GM12875 (cell line): ENCODE measurements around the gene GRM5.

ENCODE experiments used
- H3K4me3 ChIP-seq: one replicate; pipeline ENCODE4 v1.5.1; 2011; ENCODE audit warnings: low read depth, low read length, control low read depth
- CTCF ChIP-seq: IDR thresholded peaks from 2 replicates; pipeline ENCODE4 v1.5.1; 2011; ENCODE audit warnings: low read depth, mild to moderate bottlenecking, control low read depth, inconsistent platforms, low read length, moderate library complexity, borderline replicate concordance; ENCODE audit not compliant: insufficient read depth

The GRM5 gene

DNA sequence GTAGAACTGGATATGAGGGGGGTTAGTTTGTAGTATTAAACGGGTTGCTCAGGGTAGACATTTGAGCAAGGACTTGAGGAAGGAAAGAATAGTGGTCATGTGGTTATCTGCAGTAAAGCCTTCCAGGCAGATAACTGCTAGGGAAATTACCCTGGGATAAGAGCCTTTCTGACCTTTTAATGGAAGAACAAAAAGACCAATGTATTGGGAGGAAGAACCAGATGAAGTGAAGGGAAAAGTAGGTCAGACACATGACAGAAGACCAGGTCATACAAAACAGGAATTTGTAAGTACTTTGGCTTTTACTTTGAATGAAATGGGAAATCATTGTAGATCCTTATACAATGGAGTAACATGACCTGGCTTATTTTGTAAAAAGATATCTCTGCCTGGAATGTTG, 486.3 kb downstream of the GRM5 start:
- TF ChIP-seq CTCF = no peak
- no peak overlapping the region for H3K4me3 ChIP-seq

DNA sequence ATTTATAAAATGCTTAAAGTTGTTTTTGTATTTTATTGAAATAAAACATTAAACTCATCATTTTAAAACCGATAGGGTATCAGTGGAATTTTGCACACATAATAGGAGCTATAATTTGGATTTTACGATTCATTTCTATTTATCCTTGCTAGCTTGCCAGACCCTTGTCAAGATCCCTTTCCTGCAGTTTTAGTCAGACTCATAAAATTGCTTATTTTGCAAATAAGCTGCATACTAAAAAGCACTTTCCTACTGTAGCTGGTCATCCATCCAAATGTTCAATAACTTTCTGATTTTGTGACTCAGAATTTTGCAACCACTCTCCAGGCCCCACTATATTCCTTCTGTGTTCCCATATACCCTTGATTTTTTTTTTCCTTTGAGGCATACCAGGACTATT, 489.0 kb downstream of the GRM5 start:
- TF ChIP-seq CTCF = no peak
- H3K4me3 ChIP-seq = no peak overlapping the region

GRCh38 chr11:88575916-88576315, 489.9 kb downstream of the GRM5 start:
- no peak for TF ChIP-seq CTCF
- H3K4me3 ChIP-seq = no peak overlapping the region

DNA sequence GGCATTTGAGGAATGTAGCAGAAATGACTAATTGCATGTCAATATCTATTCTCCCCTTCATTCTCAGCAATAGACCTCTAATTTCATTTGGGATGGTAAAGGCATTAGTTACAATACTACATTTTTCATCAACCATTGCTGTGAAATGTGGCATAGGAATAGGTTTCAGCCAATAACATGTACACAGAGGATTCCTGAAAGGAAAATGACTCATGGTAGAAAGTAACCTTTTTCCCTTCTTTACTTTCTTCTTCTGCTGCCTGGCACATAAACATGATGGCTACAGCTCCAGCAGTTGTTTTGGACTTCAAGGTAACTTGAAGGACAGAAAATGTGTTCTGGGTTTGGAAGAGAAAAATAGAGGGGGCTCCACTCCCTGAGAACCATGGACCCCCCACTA, 496.4 kb downstream of the GRM5 start:
- no peak for TF ChIP-seq CTCF
- no peak overlapping the region for H3K4me3 ChIP-seq

DNA sequence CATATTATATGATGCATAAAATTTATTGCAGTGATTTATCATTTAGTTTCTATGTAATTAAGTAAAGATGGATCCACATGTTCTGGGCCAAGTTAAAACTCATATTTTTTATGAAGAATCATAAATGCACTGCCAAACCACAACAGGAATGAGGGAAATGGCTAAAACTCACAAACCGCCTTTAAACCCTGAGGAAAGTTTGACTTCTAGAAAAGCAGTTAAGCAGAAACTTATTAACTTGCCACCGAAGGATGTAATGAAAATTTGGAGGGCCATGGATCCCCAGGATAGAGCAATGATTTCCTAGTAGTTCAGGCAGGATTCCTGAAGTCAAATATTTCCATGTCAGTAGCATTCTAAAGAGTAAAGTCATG, 510.0 kb downstream of the GRM5 start:
- H3K4me3 ChIP-seq = no peak overlapping the region
- no peak for TF ChIP-seq CTCF

DNA sequence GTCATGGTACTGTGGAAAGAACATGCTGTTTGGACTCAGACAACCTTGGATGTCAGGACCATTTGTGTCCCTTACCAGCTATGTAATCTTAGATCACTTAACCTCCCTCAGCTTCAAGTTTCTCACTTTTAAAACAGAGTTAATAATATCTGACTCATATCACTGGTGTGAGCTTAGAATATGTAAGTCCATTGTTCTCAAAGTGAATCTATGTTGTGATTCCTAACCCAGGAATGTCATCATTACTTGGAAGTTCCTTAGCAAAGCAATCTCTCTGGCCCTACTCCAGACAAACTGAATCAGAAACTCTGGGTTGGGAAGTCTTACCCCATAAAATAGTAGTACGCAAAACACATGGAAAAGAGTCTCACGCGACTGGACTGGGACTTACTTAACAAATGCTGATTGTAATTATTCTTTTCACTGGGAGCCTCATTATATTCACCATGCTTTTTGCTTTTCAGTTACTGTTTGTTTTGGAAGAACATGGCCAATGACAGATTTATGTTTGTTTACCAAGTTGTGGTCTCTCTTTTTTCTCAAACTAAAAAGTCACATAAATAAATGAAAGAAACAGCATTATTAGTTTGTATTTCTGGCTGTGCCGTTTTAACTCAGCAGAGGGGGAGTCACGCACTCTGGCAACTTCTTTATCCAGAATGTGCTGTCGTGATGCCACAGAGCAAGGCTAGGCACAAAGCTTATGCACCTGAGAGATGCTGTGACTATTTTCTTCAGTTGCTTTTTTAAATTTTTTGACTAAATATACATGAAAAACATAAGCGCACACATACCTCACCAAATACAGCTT, 510.6 kb downstream of the GRM5 start:
- no peak for TF ChIP-seq CTCF
- no peak overlapping the region for H3K4me3 ChIP-seq

DNA sequence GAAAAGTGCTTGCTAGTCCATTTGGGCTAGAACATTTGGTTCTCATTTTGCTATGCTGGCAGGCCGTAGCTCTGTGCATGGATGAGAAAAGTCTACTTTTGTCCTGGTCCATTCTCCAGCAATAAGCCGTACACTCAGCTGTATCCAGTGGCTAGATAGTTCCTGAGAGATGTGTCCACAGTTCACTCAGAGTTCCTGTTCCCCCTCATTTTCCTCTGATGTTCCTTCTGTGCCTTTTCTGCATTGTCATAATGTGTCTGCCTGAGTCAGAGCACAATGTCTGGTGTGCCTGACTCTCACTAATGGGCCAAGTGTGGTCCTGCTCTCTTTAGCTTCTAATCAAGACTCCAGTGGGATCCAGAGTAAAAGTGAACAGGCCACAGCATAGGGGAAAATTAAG, 512.6 kb downstream of the GRM5 start:
- H3K4me3 ChIP-seq = no peak overlapping the region

More for the DNA sequence above, 512.6 kb downstream of the GRM5 start:
- no peak for TF ChIP-seq CTCF
